Activated B cell treated with CpG ODN at 0.5 μM for 24 hours (primary cell): ENCODE data around the gene CLCNKB. TPM values are rescaled to one million over a fixed set of nuclear protein-coding genes. Genes with fewer than 3 reads are reported as not detected.
"Not testable (repeated sequence)": the region's sequence is repeated elsewhere in the genome, so short reads cannot be mapped to it uniquely, and the experiment has no call there.

Experiments used
- ATAC-seq: fragments of 200-7000 bp; cut with Tn5 transposase; one replicate; pipeline ENCODE4 v1.10.0; 2021; ENCODE audit warnings: low read depth, mild to moderate bottlenecking, moderate library complexity
- CTCF ChIA-PET: fragments of 350-600 bp; sonication (Branson Sonifier 250); formaldehyde crosslinking; loops from one replicate; lab custom pipeline; 2021; ENCODE audit warnings: antibody characterized with exemption; lab: Charles Lee
- POLR2A ChIA-PET: fragments of 350-600 bp; sonication (Branson Sonifier 250); formaldehyde crosslinking; loops from one replicate; lab custom pipeline; 2021; ENCODE audit warnings: antibody characterized with exemption; lab: Charles Lee
- DNase-seq: peaks from one replicate; pipeline ENCODE4 v3.0.0; 2022
- H3K27ac Mint-ChIP-seq: one replicate; pipeline ENCODE4 v1.8.0; 2020; ENCODE audit warnings: mixed read lengths
- H3K27me3 Mint-ChIP-seq: one replicate; pipeline ENCODE4 v1.8.0; 2021; ENCODE audit warnings: mixed read lengths
- H3K36me3 Mint-ChIP-seq: one replicate; pipeline ENCODE4 v1.8.0; 2021; ENCODE audit warnings: low read depth, mixed read lengths
- H3K4me1 Mint-ChIP-seq: one replicate; pipeline ENCODE4 v1.8.0; 2021; ENCODE audit warnings: mixed read lengths
- H3K4me3 Mint-ChIP-seq: one replicate; pipeline ENCODE4 v1.8.0; 2020; ENCODE audit warnings: mild to moderate bottlenecking, mixed read lengths
- H3K9me3 Mint-ChIP-seq: one replicate; pipeline ENCODE4 v1.8.0; 2020; ENCODE audit warnings: mixed read lengths
- CTCF ChIP-seq: fragments of 200-600 bp; IDR thresholded peaks from one replicate; pipeline ENCODE4 v1.8.0; 2022; ENCODE audit warnings: antibody characterized with exemption, mild to moderate bottlenecking
- intact Hi-C: fragments of 100-400 bp; cut with micrococcal nuclease; formaldehyde crosslinking; loops from one replicate; pipeline ENCODE4 v1.15.1; 2024
- total RNA-seq: library from RNA; stranded (reverse); gene quantifications from 2 replicates; pipeline ENCODE4 v1.2.3, GENCODE V29; 2022

The CLCNKB gene
- total RNA-seq, 1 donor from 2014 or later, result not detected

DNA sequence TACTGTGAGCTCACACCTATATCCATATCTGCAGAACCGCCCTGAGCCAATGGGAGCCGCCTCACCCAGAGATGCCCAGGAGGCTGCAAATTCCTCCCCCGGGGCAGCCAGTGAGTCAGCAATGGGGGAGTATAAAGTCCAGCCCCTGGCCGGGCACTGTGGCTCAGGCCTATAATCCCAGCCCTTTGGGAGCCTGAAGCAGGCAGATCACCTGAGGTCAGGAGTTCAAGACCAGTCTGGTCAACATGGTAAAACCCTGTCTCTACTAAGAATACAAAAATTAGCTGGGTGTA is 5.0 kb upstream of the CLCNKB start:
- ChIA-PET CTCF (no interaction called here), POLR2A (no interaction called here)
- intact Hi-C loops, result no loop called here
- Mint-ChIP-seq H3K9me3 (no peaks in the 10 kb centered on the region), H3K27ac (no peak overlapping the region), H3K4me1 (no peaks in the 10 kb centered on the region), H3K27me3 (peaks cover 14% of the 10 kb centered on the region), H3K36me3 (no peaks in the 10 kb centered on the region), H3K4me3 (no peak overlapping the region)
- no peak for ATAC-seq
- TF ChIP-seq CTCF, result no peak
- no peak for DNase-seq

GRCh38 chr1:16039871-16040270 is 3.7 kb upstream of the CLCNKB start:
- CTCF ChIA-PET, H3K9me3 Mint-ChIP-seq, H3K4me3 Mint-ChIP-seq, H3K4me1 Mint-ChIP-seq, DNase-seq, POLR2A ChIA-PET, ATAC-seq, H3K27ac Mint-ChIP-seq, H3K36me3 Mint-ChIP-seq: not testable (repeated sequence)
- intact Hi-C loops, result loop anchor here (1.0 kb wide), 1 partner anchor 22 kb away; no protein-coding TSS in a partner anchor
- H3K27me3 Mint-ChIP-seq, result peaks cover 12% of the 10 kb centered on the region

GRCh38 chr1:16041200-16041599 is 2.4 kb upstream of the CLCNKB start:
- ChIA-PET POLR2A (interaction anchor here (0.6 kb wide), 1 partner anchor 442 kb away, joined by 4 read pairs; no protein-coding TSS in a partner anchor), CTCF (interaction anchor here (0.8 to 1.1 kb wide), 3 partner anchors 14 to 408 kb away, joined by 3 read pairs; no protein-coding TSS in a partner anchor)
- Mint-ChIP-seq H3K27me3 (peaks cover 12% of the 10 kb centered on the region), H3K9me3 (no peaks in the 10 kb centered on the region), H3K27ac (no peak overlapping the region), H3K36me3 (no peaks in the 10 kb centered on the region), H3K4me1 (no peaks in the 10 kb centered on the region), H3K4me3 (no peak overlapping the region)
- no peak for DNase-seq
- intact Hi-C loops, result no loop called here
- TF ChIP-seq CTCF, result no peak
- no peak for ATAC-seq

GRCh38 chr1:16042096-16042495 is 1.5 kb upstream of the CLCNKB start:
- Mint-ChIP-seq H3K27me3 (peaks cover 10% of the 10 kb centered on the region), H3K27ac (no peak overlapping the region), H3K36me3 (no peaks in the 10 kb centered on the region), H3K4me3 (no peak overlapping the region), H3K4me1 (no peaks in the 10 kb centered on the region), H3K9me3 (no peaks in the 10 kb centered on the region)
- intact Hi-C loops, result no loop called here
- TF ChIP-seq CTCF, result no peak
- DNase-seq (no peak), ATAC-seq (no peak)
- ChIA-PET CTCF (interaction anchor here (0.8 to 1.1 kb wide), 3 partner anchors 13 to 409 kb away, joined by 3 read pairs; no protein-coding TSS in a partner anchor), POLR2A (interaction anchor here (0.6 kb wide), 1 partner anchor 441 kb away, joined by 4 read pairs; no protein-coding TSS in a partner anchor)

DNA sequence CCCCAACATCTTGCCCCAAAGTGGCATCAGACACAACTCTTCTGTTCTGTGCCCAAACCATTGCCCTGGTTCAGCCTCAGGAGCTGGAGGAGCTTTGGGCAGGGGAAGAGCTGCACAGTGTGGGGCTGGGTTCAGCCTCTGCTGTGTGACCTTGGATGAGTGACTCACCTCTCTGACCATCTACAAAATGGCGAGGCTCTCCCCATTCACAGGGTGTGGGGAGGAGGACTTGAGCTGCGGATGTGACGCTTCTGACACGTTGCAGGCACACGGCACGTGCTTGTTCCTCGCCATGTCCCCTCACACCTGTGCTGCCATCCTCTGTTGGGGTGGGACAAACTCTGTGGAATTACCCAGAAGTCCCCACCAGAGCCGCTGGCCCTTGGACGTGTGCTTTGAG is 928 bp upstream of the CLCNKB start:
- CTCF ChIA-PET, H3K36me3 Mint-ChIP-seq, H3K4me3 Mint-ChIP-seq, H3K9me3 Mint-ChIP-seq, H3K4me1 Mint-ChIP-seq, DNase-seq, H3K27ac Mint-ChIP-seq, POLR2A ChIA-PET, ATAC-seq: not testable (repeated sequence)
- peaks cover 13% of the 10 kb centered on the region for H3K27me3 Mint-ChIP-seq
- intact Hi-C loops, result loop anchor here (1.0 kb wide), 1 partner anchor 21 kb away; no protein-coding TSS in a partner anchor

GRCh38 chr1:16043950-16044349 is 368 bp downstream of the CLCNKB start:
- Mint-ChIP-seq H3K27ac (no peak overlapping the region), H3K4me1 (peaks cover 3% of the 10 kb centered on the region), H3K9me3 (no peaks in the 10 kb centered on the region), H3K4me3 (no peak overlapping the region), H3K36me3 (no peaks in the 10 kb centered on the region), H3K27me3 (peaks cover 10% of the 10 kb centered on the region)
- no peak for DNase-seq
- TF ChIP-seq CTCF, result no peak
- ChIA-PET CTCF (no interaction called here), POLR2A (no interaction called here)
- no peak for ATAC-seq
- intact Hi-C loops, result loop anchor here (1.0 kb wide), 1 partner anchor 23 kb away; no protein-coding TSS in a partner anchor
